ENCODE data around the gene SYT12.

DNA sequence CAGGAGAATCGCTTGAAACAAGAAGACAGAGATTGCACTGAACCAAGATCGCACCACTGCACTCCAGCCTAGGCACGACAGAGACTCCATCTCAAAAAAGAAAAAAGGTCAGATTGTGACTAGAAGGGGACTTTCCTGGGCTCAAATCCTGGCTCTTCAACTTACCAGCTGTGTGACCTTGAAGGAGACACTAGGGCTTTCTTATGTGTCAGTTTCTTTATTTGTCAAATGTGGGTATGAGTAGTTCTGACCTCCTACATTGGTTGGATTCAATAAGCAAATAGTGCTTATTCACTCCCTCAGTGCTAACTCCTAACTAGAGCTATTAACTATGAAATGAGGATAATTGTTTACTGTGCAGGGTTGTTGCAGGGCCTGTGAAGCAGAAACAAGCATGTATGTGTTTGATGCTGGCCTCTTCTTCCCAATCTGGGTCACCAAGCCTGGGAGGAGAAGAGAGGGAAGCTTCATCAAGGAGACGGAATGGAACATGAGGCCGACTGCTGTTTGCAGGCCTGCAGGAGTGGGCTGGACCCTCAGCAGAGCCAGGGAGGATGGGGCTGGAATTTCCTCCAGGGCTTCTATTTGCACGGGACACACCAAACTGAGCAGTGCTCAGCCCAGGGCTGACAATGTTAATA lies 56.3 kb downstream of the SYT12 start:
- TF ChIP-seq, protein P1, sequence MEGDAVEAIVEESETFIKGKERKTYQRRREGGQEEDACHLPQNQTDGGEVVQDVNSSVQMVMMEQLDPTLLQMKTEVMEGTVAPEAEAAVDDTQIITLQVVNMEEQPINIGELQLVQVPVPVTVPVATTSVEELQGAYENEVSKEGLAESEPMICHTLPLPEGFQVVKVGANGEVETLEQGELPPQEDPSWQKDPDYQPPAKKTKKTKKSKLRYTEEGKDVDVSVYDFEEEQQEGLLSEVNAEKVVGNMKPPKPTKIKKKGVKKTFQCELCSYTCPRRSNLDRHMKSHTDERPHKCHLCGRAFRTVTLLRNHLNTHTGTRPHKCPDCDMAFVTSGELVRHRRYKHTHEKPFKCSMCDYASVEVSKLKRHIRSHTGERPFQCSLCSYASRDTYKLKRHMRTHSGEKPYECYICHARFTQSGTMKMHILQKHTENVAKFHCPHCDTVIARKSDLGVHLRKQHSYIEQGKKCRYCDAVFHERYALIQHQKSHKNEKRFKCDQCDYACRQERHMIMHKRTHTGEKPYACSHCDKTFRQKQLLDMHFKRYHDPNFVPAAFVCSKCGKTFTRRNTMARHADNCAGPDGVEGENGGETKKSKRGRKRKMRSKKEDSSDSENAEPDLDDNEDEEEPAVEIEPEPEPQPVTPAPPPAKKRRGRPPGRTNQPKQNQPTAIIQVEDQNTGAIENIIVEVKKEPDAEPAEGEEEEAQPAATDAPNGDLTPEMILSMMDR (conservative IDR thresholded peaks at IDR 0.05; ENCODE audit: low read depth, low read length), result no peak
- no peak for TF ChIP-seq EZH2 (IDR thresholded peaks at IDR 0.05; ENCODE audit: borderline replicate concordance, low read depth, low read length, poor library complexity, severe bottlenecking)
